ENCODE results near the gene UHRF1. TPM values are rescaled to one million over a fixed set of nuclear protein-coding genes. Genes with fewer than 3 reads are reported as not detected.

The UHRF1 gene
- total and polyA plus RNA-seq, 2 of the 13 experiments (the other 11 are each of a cell fraction or from before 2014, with no cell fraction given), result 6.8 to 78.4 TPM

DNA sequence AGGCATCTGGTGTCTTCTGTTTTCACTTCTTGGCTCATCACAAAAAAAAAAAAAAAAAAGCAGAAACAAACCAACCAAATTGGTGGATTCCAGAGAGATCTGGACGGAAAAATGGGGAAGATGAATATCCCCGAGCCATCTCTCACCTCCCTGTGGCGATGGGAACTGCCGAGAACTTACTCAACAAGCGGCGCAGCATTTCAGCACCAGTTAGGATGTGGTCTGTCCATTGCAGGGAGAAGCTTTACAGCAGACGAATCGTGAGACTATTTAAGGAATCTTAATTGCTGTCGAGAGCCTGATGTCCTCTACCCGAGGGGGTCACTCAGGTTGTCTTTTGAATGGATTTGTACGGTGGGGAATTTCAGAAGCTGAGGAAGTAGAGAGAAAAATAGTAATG lies 42.4 kb downstream of the UHRF1 start:
- BruUV-seq (replicated peaks), result no TSS peak
- Histone ChIP-seq H3K4me1 (ENCODE audit: insufficient read depth, low read length) (no peaks in the 10 kb centered on the region), H3K27ac (ENCODE audit: extremely low read length, insufficient read depth, low read length) (no peak overlapping the region), H3K4me2 (ENCODE audit: low read depth, low read length) (no peak overlapping the region), H3K9ac (ENCODE audit: insufficient read depth, low read depth, low read length) (no peak overlapping the region), H3K9me3 (ENCODE audit: low read length) (no peaks in the 10 kb centered on the region), H3K4me3 (replicated peaks in 1 of 3; ENCODE audit: insufficient read depth in 1 of 3, low read depth in 2 of 3, low read length in 3 of 3) (no peak overlapping the region), H2AFZ (ENCODE audit: low read length) (no peak overlapping the region), H3K79me2 (ENCODE audit: insufficient read depth, low read length) (no peaks in the 10 kb centered on the region), H3K36me3 (replicated peaks in 1 of 2; ENCODE audit: control insufficient read depth in 1 of 2, insufficient read depth in 2 of 2, low read length in 2 of 2) (peaks cover 10 to 66% of the 10 kb centered on the region in 2 experiments), H3K27me3 (ENCODE audit: control insufficient read depth in 1 of 2, insufficient read depth in 2 of 2, low read length in 2 of 2) (no peaks in the 10 kb centered on the region), H4K20me1 (ENCODE audit: insufficient read depth, low read length) (no peaks in the 10 kb centered on the region)
- DNase-seq (ENCODE audit: low spot score) (no peak), ATAC-seq (no peak), FAIRE-seq (no peak)
- CTCF ChIA-PET (ENCODE audit: low intra/inter-chr PET ratio, low total read pairs), result no interaction called here
- in situ Hi-C loops (cut with HindIII; ENCODE audit: extremely low pct_ligation_motif_present, low pct_unique_long_range_greater_than_20kb) (no loop called here), intact Hi-C loops (cut with micrococcal nuclease; ENCODE audit: unreplicated experiment) (no loop called here)
- WGBS (ENCODE audit: low lambda C conversion rate), result 98% methylated on average over 11 of the region's 11 CpGs
- POLR2A ChIA-PET, result no interaction called here
- TF ChIP-seq, protein P1, sequence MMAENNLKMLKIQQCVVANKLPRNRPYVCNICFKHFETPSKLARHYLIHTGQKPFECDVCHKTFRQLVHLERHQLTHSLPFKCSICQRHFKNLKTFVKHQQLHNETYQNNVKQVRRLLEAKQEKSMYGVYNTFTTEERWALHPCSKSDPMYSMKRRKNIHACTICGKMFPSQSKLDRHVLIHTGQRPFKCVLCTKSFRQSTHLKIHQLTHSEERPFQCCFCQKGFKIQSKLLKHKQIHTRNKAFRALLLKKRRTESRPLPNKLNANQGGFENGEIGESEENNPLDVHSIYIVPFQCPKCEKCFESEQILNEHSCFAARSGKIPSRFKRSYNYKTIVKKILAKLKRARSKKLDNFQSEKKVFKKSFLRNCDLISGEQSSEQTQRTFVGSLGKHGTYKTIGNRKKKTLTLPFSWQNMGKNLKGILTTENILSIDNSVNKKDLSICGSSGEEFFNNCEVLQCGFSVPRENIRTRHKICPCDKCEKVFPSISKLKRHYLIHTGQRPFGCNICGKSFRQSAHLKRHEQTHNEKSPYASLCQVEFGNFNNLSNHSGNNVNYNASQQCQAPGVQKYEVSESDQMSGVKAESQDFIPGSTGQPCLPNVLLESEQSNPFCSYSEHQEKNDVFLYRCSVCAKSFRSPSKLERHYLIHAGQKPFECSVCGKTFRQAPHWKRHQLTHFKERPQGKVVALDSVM (CRISPR knock-in tag; IDR thresholded peaks at IDR 0.05), result no peak
- TF ChIP-seq, protein P2, sequence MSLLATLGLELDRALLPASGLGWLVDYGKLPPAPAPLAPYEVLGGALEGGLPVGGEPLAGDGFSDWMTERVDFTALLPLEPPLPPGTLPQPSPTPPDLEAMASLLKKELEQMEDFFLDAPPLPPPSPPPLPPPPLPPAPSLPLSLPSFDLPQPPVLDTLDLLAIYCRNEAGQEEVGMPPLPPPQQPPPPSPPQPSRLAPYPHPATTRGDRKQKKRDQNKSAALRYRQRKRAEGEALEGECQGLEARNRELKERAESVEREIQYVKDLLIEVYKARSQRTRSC (CRISPR knock-in tag; IDR thresholded peaks at IDR 0.05; ENCODE audit: low read depth), result no peak
- TF ChIP-seq ZNF567 (CRISPR knock-in tag; IDR thresholded peaks at IDR 0.05; ENCODE audit: borderline replicate concordance), result no peak
- no peak for TF ChIP-seq ZNF652 (CRISPR knock-in tag; IDR thresholded peaks at IDR 0.05; ENCODE audit: borderline replicate concordance, low read depth)
- no peak for TF ChIP-seq ZBTB38 (CRISPR knock-in tag; IDR thresholded peaks at IDR 0.05)
- no peak for TF ChIP-seq LCORL (IDR thresholded peaks at IDR 0.05)
- no peak for TF ChIP-seq LCORL (CRISPR knock-in tag; IDR thresholded peaks at IDR 0.05)
- no peak for TF ChIP-seq CHCHD3 (CRISPR knock-in tag; IDR thresholded peaks at IDR 0.05)
- TF ChIP-seq, protein P3, sequence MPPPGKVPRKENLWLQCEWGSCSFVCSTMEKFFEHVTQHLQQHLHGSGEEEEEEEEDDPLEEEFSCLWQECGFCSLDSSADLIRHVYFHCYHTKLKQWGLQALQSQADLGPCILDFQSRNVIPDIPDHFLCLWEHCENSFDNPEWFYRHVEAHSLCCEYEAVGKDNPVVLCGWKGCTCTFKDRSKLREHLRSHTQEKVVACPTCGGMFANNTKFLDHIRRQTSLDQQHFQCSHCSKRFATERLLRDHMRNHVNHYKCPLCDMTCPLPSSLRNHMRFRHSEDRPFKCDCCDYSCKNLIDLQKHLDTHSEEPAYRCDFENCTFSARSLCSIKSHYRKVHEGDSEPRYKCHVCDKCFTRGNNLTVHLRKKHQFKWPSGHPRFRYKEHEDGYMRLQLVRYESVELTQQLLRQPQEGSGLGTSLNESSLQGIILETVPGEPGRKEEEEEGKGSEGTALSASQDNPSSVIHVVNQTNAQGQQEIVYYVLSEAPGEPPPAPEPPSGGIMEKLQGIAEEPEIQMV (CRISPR knock-in tag; IDR thresholded peaks at IDR 0.05; ENCODE audit: low read depth), result no peak
- TF ChIP-seq ZNF430 (CRISPR knock-in tag; IDR thresholded peaks at IDR 0.05), result no peak
- TF ChIP-seq, protein P4, sequence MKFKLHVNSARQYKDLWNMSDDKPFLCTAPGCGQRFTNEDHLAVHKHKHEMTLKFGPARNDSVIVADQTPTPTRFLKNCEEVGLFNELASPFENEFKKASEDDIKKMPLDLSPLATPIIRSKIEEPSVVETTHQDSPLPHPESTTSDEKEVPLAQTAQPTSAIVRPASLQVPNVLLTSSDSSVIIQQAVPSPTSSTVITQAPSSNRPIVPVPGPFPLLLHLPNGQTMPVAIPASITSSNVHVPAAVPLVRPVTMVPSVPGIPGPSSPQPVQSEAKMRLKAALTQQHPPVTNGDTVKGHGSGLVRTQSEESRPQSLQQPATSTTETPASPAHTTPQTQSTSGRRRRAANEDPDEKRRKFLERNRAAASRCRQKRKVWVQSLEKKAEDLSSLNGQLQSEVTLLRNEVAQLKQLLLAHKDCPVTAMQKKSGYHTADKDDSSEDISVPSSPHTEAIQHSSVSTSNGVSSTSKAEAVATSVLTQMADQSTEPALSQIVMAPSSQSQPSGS (CRISPR knock-in tag; IDR thresholded peaks at IDR 0.05), result no peak
- no peak for TF ChIP-seq ZNF816 (CRISPR knock-in tag; IDR thresholded peaks at IDR 0.05; ENCODE audit: borderline replicate concordance)
- TF ChIP-seq, protein P5, sequence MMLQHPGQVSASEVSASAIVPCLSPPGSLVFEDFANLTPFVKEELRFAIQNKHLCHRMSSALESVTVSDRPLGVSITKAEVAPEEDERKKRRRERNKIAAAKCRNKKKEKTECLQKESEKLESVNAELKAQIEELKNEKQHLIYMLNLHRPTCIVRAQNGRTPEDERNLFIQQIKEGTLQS (CRISPR knock-in tag; IDR thresholded peaks at IDR 0.05), result no peak
- no peak for TF ChIP-seq RAD21 (CRISPR knock-in tag; IDR thresholded peaks at IDR 0.05)
- TF ChIP-seq DPF2 (CRISPR knock-in tag; IDR thresholded peaks at IDR 0.05; ENCODE audit: borderline replicate concordance, low read depth), result no peak
- TF ChIP-seq CREM (IDR thresholded peaks at IDR 0.05), result no peak
- TF ChIP-seq CREM (CRISPR knock-in tag; IDR thresholded peaks at IDR 0.05), result no peak
